Germinal center (tissue), 1 donor: Measurements from ENCODE around the gene PDE4D.

Experiments used
- DNase-seq: peaks from one replicate; pipeline ENCODE4 v3.0.0; 2012; ENCODE audit warnings: mixed read lengths, low spot score

Gene PDE4D

DNA sequence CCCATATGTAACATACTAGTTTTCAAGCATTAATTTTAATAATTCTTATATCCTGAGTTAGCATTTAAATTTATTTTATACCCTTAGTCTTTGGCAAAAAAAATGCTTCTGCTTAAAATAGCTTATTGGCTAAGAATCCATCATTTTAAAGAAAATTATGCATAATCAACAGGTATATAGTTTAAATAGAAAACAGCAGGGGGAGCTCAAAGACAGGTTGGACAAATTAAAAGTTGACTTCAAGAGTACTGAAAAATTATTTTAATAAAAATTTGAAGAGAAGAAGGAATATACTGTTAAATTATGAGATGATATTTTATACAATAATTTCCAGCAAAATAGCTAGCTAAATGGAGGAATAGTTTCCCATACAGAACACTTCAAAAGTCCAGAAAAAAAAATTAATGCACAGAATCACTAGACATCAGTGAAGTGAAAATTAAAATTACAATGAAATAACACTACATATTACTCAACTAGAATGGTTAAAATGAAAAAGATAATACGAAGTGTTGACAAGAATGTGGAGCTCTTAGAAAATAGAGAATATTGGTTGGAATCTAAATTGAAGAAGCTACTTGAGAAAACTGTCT lies 387.1 kb downstream of the PDE4D start:
- no peak for DNase-seq

DNA sequence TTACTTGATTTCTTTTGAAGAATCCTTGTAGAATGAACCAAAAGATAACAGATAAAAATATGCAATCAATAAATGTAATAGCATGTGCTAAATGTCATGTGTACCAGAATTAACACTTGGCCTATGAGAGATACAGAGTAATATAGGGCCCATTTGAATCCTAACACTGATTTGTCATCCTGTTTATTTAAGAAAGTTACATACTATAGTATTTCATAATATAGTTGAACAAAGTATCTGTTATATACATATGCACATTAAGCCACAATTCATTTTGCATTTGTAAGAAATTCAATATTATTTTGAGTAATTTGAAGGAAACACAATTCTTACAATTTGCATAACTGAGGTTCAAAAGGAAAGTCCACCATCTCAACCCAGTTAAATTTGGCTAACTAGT lies 389.5 kb downstream of the PDE4D start:
- DNase-seq = no peak

DNA sequence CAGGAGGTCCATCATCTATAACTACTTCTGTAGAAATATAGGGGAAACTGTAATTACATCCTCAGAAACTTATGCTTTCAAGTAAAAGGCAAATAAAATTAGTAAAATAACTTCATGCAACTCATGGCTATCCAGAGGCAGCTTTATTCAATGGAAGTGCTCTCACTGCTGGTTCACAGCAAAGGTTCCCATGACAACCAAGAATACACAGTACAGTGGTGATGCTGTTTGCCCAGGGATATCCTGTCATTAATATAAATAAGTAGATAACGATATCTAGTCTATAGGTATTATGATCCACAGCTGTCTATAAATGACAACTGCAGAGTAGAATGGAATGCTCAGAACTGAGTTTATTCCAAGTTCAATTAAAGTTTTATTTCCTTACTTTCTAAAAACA lies 390.3 kb downstream of the PDE4D start:
- DNase-seq = no peak

DNA sequence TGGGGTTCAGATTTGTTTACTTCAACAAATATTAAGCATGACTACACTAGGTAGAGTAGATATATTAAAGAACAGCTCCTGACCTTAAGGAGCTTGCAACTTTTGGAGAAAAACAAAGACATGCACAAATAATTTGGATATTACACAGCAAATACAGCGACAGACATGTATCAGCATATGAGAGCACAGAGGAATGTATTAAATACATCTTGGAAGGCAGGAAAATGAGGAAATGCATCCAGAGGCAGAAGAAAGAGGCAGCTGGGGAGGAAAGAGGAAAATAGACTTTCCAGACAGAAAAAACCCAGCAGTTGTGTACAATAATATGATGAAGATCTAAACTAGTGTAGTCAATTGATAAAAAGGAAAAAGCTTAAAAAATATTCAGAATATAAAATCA lies 392.2 kb downstream of the PDE4D start:
- DNase-seq = no peak

- DNase-seq = no peak
Measured at GRCh38 chr5:59500014-59500413, 393.5 kb downstream of the PDE4D start.

DNA sequence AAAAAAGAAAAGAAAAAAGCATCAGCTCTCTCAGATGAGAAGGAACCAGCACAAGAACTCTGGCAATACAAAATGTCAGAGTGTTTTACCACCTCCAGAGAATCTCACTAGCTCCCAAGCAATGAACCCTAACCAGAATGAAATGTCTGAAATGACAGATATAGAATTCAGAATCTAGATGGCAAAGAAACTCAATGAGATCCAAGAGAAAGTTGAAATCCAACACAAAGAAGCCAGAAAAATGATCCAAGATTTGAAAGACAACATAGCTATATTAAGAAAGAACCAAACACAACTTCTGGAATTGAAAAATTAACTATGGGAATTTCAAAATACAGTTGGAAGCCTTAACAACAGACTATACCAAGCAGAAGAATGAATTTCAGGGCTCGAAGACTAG lies 396.3 kb downstream of the PDE4D start:
- no peak for DNase-seq

DNA sequence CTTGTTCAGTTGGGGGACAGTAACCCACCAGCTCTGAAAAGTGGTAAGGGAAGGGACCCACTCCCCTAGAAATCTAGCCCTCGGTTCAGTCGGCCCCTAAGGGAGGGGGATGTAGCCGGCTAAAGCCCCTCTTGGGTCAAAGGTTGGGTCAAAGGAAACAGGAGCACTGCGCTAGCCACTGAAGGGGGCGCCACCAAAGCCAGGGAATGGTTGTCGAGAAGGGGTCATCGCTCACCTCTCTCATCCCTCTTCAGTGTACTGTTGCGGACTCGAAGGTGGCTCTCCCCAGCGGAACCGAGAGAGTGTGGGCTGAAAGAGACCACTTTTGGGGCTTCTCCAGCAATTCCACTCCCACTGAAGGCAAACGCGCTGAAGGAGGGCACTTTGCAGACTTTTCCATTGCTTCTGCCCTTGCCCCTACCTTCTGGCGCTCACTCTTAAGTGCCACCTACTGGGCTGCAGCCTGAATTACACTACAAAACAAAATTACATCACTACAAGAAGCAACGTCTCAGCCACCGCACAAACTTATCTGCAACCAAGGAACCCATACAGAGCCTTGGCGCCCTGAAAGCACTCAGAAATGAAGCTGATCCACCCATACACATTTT lies 396.9 kb downstream of the PDE4D start:
- peak; percentile 30 for DNase-seq

DNA sequence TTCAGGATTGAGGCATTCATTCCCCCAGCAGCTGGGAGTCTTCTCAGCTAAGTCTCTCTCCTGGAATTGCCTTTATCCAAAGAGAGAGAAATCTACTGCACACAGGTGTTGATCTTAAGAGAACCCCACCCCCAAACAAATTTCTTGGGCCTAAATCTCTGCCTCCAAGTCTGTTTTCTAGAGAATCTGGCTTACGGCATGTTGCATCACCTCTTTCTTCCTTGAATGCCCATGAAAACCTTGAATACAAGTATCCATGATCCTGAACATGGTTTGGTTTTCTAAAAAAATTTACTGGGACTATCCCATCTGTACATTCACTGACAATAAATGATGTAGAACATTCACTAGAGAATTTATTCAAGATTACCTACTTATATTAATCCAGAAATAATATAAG lies 401.6 kb downstream of the PDE4D start:
- DNase-seq = no peak

- no peak for DNase-seq
Measured at GRCh38 chr5:59489551-59489950, 404.0 kb downstream of the PDE4D start.

DNA sequence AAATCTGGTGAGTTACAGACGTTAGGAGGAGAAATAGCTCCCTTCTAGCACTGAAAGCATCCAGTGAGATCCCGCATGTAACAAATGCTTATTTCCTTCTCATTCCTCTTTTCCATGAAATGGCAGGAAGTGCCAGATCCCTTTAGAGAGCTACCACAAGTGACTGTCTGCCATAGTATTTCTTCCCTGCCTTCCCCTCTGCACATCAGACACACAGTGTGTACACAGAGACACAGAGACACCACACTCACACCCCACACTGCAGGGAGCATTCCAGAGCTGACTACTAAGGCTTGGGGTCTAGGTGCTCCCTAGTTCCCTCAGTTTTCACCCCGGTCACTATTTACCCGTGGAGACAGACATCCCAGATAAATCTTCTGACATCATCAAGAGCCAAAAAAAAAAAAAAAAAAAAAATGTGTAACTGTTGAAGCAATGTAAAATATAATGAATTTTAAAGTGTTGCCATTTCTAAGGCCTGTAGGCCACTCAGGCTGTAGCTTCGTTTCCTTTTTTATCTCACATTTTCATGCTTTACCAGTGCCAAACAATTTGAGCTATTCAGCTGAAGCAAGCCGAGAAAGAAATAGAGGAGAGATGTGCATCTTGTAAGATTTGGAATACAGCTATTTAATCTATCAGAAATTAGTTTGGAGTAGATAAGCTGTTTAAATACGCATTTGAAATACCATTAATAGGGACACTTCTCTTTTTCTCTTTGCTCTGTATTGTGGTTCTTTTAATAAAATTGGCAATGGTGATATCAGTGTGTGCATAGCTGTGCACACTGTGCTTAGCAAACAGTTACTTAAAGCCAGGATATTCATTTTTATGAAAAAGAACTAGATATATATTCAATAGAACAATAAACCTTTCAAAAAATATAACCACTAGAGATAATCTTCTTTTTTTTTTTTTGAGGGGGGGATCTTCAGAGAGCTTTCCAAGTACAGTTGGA lies 405.5 kb downstream of the PDE4D start:
- DNase-seq = no peak

- no peak for DNase-seq
Measured at GRCh38 chr5:59487068-59487686, 406.3 kb downstream of the PDE4D start.

DNA sequence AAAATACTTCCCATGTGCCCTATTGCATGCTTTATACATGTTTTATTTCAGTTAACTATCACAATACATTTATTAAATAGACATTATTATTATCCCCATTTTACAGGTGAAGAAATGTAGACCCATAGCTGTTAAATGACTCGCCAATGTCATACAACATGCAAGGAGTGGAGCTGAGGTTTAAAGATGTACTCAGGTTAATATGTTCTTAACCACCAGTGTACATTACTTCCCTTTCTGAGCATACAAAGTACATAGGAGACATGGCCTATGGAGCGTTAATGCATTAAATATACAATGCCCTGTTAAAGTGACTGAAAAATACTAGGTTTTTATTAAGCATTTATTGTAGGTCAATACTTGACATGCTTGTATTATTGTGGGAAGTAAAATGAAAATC lies 407.0 kb downstream of the PDE4D start:
- no peak for DNase-seq

GRCh38 chr5:59485629-59486439 lies 407.7 kb downstream of the PDE4D start:
- DNase-seq = no peak

- no peak for DNase-seq
Measured at GRCh38 chr5:59485107-59485506, 408.4 kb downstream of the PDE4D start.

DNA sequence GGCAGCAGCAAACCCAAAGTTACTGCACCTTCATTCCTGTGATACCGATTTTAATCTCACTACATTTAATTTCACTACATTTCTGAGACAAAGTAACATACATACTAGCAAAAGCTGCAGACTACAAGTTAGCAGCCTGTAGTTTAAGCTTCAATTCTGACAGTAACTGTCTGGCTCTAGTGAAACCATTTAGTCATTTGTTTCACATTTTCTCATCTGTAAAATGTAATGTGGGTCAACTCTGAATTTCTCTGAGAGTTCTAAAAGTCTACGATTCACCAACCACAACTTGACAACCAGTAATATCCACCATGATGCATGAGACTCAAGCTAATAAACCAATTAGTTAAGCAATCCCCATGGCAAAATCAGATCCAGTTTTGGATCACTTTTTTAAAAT lies 408.9 kb downstream of the PDE4D start:
- DNase-seq = no peak

DNA sequence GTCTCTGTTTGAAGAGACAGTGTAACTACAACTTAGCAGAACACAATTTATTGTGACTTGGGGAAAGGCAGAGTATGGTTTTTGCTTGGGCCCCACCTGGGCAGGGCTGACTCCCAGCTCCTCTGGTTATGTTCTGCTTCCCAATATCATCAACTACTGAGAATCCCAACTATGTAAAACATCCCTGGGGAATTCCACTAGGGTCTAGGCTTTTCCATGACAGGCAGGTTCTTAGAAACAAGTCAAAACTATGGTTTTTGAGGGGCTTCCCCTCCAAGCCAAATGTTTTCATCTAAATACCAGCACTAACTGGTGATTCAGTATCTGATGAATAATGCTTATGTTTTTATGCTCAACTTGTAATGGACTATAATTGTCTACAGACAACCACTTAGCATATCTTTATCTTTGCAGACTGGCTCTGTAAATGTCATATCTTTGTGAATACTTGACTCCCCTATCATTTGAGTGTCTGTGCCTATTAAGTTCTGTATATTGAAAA lies 409.5 kb downstream of the PDE4D start:
- DNase-seq = no peak

DNA sequence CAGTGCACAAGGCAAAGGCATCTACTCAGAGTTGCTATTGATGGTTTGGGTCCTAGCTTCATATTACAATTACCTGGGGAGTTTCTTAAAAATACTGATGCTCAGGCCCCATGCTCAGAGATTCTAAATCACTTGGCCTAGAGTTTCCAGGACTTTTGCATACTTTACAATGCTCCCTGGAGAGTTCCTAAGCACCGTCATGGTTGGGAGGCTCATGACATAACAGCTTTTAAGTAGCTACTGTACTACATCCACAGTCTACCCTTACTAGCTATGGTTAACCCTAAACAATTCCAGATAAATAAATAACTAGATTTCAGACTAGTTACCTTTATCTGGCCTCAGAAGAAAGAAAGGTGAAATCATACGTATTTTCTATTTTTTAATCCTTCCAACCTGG lies 414.4 kb downstream of the PDE4D start:
- DNase-seq = no peak

DNA sequence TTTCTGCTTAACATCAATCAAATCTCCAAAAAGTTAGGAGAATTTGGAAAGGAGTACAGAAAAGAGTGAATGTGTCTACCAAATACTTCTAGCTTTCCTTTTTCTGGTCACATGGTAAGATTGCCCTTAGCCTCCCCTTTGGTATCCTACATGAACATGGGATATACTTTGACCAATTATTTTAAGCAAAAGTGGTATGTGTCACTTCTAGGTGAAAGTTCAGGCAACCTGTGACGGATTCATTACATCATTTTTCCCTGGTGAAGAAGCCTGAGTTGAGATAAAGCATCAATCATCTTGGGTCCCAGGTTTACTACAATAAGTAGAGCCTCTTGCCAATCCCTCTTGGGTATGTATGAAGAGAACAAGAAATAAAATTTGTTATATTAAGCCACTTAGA lies 419.2 kb downstream of the PDE4D start:
- DNase-seq = no peak

DNA sequence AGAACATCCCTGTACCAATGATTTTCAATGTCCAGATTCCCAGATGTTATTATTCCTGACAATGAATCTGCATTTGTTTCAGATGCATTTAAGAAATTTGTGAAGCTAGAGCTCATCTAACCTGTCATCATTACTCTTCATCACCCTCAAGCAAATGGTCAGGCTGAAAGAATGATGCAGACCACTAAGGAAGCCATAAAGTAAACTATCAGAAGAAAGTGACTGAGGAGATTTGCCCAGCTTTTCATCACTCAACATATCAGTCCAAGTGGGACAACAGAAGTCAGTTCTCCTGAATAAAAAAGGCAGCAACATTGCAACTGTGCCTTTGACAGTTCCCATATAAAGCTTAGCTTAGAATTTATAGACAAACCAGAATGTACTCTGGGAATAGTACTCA lies 419.9 kb downstream of the PDE4D start:
- DNase-seq = no peak

GRCh38 chr5:59471463-59471862 lies 422.1 kb downstream of the PDE4D start:
- no peak for DNase-seq

GRCh38 chr5:59467969-59468368 lies 425.6 kb downstream of the PDE4D start:
- DNase-seq = no peak

DNA sequence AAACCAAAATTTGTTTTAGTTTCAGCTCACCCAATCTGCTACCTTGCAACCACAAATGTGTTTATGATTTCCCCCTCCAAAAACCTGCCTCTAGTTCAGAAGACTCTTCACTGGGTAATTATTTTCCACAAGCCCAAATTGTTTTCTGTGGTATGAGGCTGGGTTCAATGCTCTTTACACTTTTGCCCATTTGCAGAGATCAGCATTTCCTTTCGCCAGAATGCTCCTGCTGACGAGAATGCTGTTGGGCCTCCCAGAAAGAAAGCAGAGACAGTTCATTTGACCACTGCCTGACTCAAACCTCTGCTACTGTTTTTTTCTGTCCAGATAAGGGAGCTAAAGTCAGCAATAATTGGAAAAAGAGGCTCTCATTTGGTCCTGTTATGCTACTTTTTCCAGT lies 427.3 kb downstream of the PDE4D start:
- no peak for DNase-seq
